Vagina (tissue), 2 donors: ENCODE results near the gene CDK16. TPM values are rescaled to one million over a fixed set of nuclear protein-coding genes. Genes with fewer than 3 reads are reported as not detected.

Source experiments
- DNase-seq, 2 donors: peaks; one replicate each; pipeline ENCODE4 v3.0.0-alpha.2; 2017; ENCODE audit errors: extremely low spot score in 2 of 2
- H3K27ac ChIP-seq: fragments of 200-600 bp; sonication (generic); one replicate; pipeline ENCODE4 v1.5.1; 2019
- H3K27me3 ChIP-seq: fragments of 200-600 bp; sonication (generic); one replicate; pipeline ENCODE4 v1.5.1; 2019
- H3K36me3 ChIP-seq, 2 donors: fragments of 200-600 bp; sonication (generic); one replicate each; pipeline ENCODE4 v1.5.1; 2017 to 2019
- H3K4me1 ChIP-seq: fragments of 200-600 bp; sonication (generic); one replicate; pipeline ENCODE4 v1.5.1; 2019
- H3K4me3 ChIP-seq, 2 donors: fragments of 200-600 bp; sonication (generic); 1 replicate in 1 of 2; 2 replicates in 1 of 2; pipeline ENCODE4 v1.5.1; 2016 to 2019
- H3K9me3 ChIP-seq: fragments of 200-600 bp; sonication (generic); one replicate; pipeline ENCODE4 v1.5.1; 2019
- CTCF ChIP-seq, 3 experiments: fragments of 450-650 bp in 2 of 3; fragments of 200-600 bp in 1 of 3; sonication (generic) in 1 of 3; IDR thresholded peaks; one replicate each; pipeline ENCODE4 v1.5.1; 2017 to 2019; ENCODE audit warnings: antibody characterized with exemption in 3 of 3, mild to moderate bottlenecking in 2 of 3, moderate library complexity in 2 of 3
- POLR2A ChIP-seq, 2 donors: fragments of 450-650 bp; IDR thresholded peaks; one replicate each; pipeline ENCODE4 v1.6.1; 2017; ENCODE audit warnings: antibody characterized with exemption in 2 of 2, mild to moderate bottlenecking in 2 of 2, moderate library complexity in 2 of 2
- POLR2AphosphoS5 ChIP-seq, 2 donors: sonication (generic); formaldehyde crosslinking; IDR thresholded peaks; one replicate each; pipeline ENCODE4 v1.9.0; 2017; ENCODE audit warnings: antibody characterized with exemption in 2 of 2, mild to moderate bottlenecking in 2 of 2, low read depth in 1 of 2; ENCODE audit not compliant: insufficient read depth in 1 of 2
- intact Hi-C: fragments of 100-400 bp; cut with DNase I; formaldehyde crosslinking; loops from one replicate; pipeline ENCODE4 v1.15.1; 2023
- total RNA-seq: library from RNA; depleted of rRNA; stranded (reverse); fragments of >200 nt; gene quantifications from one replicate; pipeline ENCODE4 v1.2.3, GENCODE V29; 2016

Gene CDK16
- total RNA-seq, 1 donor from 2014 or later = 73.9 TPM

- no peak for DNase-seq
- Histone ChIP-seq H3K27ac (peak overlapping the region; percentile 98), H3K36me3 (peaks cover 0 to 10% of the 10 kb centered on the region in 2 donors), H3K4me3 (peak overlapping the region; percentile 65 to 70), H3K9me3 (no peaks in the 10 kb centered on the region), H3K27me3 (no peaks in the 10 kb centered on the region), H3K4me1 (peaks cover 5% of the 10 kb centered on the region)
- intact Hi-C loops = no loop called here
- TF ChIP-seq POLR2A (IDR thresholded peaks at IDR 0.05) = no peak
- no peak for TF ChIP-seq POLR2AphosphoS5 (IDR thresholded peaks at IDR 0.05; ENCODE audit: insufficient read depth in 1 of 2, low read depth in 1 of 2)
- TF ChIP-seq CTCF (IDR thresholded peaks at IDR 0.05) = no peak
These were observed 13.8 kb downstream of the CDK16 start for GRCh38 chrX:47232197-47232802.

DNA sequence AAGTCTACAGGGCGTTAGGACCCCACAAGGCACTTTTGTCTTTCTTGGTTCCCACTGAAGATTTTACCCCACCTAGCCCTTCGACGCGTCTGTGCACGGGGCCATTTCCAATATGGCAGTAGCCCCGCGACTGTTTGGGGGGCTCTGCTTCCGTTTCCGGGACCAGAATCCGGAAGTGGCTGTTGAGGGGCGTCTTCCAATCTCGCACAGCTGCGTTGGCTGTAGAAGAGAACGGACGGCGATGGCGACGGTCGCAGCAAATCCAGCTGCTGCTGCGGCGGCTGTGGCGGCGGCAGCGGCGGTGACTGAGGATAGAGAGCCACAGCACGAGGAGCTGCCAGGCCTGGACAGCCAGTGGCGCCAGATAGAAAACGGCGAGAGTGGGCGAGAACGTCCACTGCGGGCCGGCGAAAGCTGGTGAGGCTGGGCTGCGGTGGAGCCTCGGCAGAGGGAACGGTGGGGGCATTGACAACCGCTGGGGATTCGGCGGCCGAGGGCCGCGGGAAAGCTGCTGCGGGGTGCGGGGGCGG, 14.4 kb downstream of the CDK16 start, which contains the start of gene USP11:
Gene USP11, plus strand, starts transcription at position 207 of the 530 bp plus-strand sequence. Its CDS starts 35 bp downstream, at position 242.
- H3K9me3 ChIP-seq = no peaks in the 10 kb centered on the region
- H3K27ac ChIP-seq = peak within 1 kb of the TSS; percentile 98
- intact Hi-C loops = no loop called here
- H3K4me3 ChIP-seq = peak within 1 kb of the TSS; percentile 65 to 70
- H3K4me1 ChIP-seq = peaks cover 5% of the 10 kb centered on the region
- no peak for DNase-seq
- TF ChIP-seq POLR2A (IDR thresholded peaks at IDR 0.05) (no peak), POLR2AphosphoS5 (IDR thresholded peaks at IDR 0.05; ENCODE audit: insufficient read depth in 1 of 2, low read depth in 1 of 2) (peak in 1 of 2 donors; percentile 76), CTCF (IDR thresholded peaks at IDR 0.05) (no peak)
- no peaks in the 10 kb centered on the region for H3K27me3 ChIP-seq
- peaks cover 0 to 9% of the 10 kb centered on the region in 2 donors for H3K36me3 ChIP-seq

DNA sequence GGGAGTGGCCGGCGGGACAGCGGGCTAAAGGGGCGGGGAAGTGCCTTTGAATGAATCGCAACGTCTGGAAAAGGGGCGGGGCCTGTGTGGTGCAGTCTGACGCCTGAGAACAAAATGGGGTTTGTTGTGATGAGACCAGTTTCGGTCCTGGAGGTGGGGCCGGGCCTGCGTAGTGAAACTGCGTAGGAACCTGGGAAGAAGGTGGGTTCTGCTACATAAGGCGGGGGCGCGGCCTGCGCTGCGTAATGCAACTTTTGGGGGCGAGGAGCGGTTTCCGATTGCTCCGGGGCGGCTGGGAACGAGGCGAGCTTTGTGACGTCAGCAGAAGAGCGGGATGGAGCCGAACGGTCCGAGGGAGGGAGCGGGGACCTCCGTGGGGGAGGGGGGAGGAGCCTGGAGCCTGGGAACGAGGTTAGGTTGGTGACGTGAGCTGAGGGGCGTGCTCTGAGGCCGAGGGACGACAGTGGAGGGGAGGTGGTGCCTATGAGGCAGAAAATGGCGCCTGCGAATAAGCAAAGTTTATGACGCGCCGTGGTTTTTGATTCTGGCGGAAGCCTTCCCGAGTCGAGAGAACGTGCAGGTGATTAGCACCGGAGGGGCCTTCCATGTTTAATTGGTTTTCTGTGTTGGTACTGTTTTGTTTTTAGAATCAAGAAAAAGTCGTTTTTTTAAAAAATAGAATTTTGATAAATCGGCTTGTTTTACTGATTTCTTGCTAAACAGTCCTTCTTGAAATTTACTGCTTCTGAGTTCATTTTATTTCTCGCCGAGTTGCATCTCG, 15.0 kb downstream of the CDK16 start:
- Histone ChIP-seq H3K4me1 (peaks cover 5% of the 10 kb centered on the region), H3K27ac (peak overlapping the region; percentile 98), H3K36me3 (peaks cover 0 to 7% of the 10 kb centered on the region in 2 donors), H3K9me3 (no peaks in the 10 kb centered on the region), H3K27me3 (no peaks in the 10 kb centered on the region), H3K4me3 (peak overlapping the region; percentile 65 to 70)
- TF ChIP-seq POLR2AphosphoS5 (IDR thresholded peaks at IDR 0.05; ENCODE audit: insufficient read depth in 1 of 2, low read depth in 1 of 2) (peak in 1 of 2 donors; percentile 47), POLR2A (IDR thresholded peaks at IDR 0.05) (peak in 1 of 2 donors; percentile 53), CTCF (IDR thresholded peaks at IDR 0.05) (no peak)
- peak in 1 of 2 donors; percentile 98 for DNase-seq
- intact Hi-C loops = no loop called here

GRCh38 chrX:47234583-47234982, 16.1 kb downstream of the CDK16 start:
- TF ChIP-seq CTCF (IDR thresholded peaks at IDR 0.05) (no peak), POLR2AphosphoS5 (IDR thresholded peaks at IDR 0.05; ENCODE audit: insufficient read depth in 1 of 2, low read depth in 1 of 2) (no peak), POLR2A (IDR thresholded peaks at IDR 0.05) (no peak)
- no peaks in the 10 kb centered on the region for H3K27me3 ChIP-seq
- no peaks in the 10 kb centered on the region for H3K36me3 ChIP-seq
- peak overlapping the region in 1 of 2 donors; percentile 70 for H3K4me3 ChIP-seq
- peaks cover 9% of the 10 kb centered on the region for H3K4me1 ChIP-seq
- no peaks in the 10 kb centered on the region for H3K9me3 ChIP-seq
- H3K27ac ChIP-seq = peak overlapping the region; percentile 98
- no peak for DNase-seq
- intact Hi-C loops = no loop called here
